K562 (cell line): Measurements from ENCODE around the gene RABIF. TPM values are rescaled to one million over a fixed set of nuclear protein-coding genes. Genes with fewer than 3 reads are reported as not detected.

ENCODE experiments used
- ARID2 ChIP-seq: fragments of 450-650 bp; IDR thresholded peaks from 2 replicates; pipeline ENCODE4 v1.6.1; 2017; ENCODE audit warnings: antibody characterized with exemption, mild to moderate bottlenecking
- ATF3 ChIP-seq, 2 experiments: fragments of 450-650 bp in 1 of 2; sonication (generic) in 1 of 2; formaldehyde crosslinking in 1 of 2; IDR thresholded peaks in 1 of 2; conservative IDR thresholded peaks in 1 of 2; 2 replicates each; pipeline versions ENCODE4 v1.6.1 to v1.8.1; 2016 to 2023; ENCODE audit warnings: mild to moderate bottlenecking in 2 of 2, moderate library complexity in 2 of 2, inconsistent platforms in 1 of 2, missing genetic modification reagents in 1 of 2
- CREB1 ChIP-seq, 2 experiments: sonication (generic) in 1 of 2; formaldehyde crosslinking in 1 of 2; IDR thresholded peaks; 2 replicates each; pipeline versions ENCODE4 v1.6.1 to v1.8.0; 2012 to 2022; ENCODE audit warnings: inconsistent platforms in 1 of 2, mild to moderate bottlenecking in 1 of 2, missing genetic modification reagents in 1 of 2, moderate library complexity in 1 of 2
- EP400 ChIP-seq: fragments of 450-650 bp; IDR thresholded peaks from 2 replicates; pipeline ENCODE4 v1.6.1; 2017; ENCODE audit warnings: antibody characterized with exemption, mild to moderate bottlenecking, moderate library complexity
- HBP1 ChIP-seq: fragments of 450-650 bp; formaldehyde crosslinking; IDR thresholded peaks from 2 replicates; pipeline ENCODE4 v1.4.0; 2022; ENCODE audit warnings: missing genetic modification characterization
- HDAC2 ChIP-seq: fragments of 450-650 bp; IDR thresholded peaks from 2 replicates; pipeline ENCODE4 v1.6.1; 2016; ENCODE audit warnings: mild to moderate bottlenecking
- PKNOX1 ChIP-seq: fragments of 450-650 bp; IDR thresholded peaks from 2 replicates; pipeline ENCODE4 v1.6.1; 2016
- SMARCE1 ChIP-seq: fragments of 450-650 bp; IDR thresholded peaks from 2 replicates; pipeline ENCODE4 v1.7.1; 2016; ENCODE audit warnings: mild to moderate bottlenecking
- SUPT5H ChIP-seq: fragments of 450-650 bp; IDR thresholded peaks from 2 replicates; pipeline ENCODE4 v1.6.1; 2016
- polyA plus RNA-seq, 8 experiments: library from polyadenylated mRNA; depleted of rRNA in 4 of 8; stranded (reverse) in 5 of 8; unstranded in 3 of 8; fragments of >200 nt; fragmentation: Nextera tagmentation in 2 of 8; fragmentation: Illumina TruSeq in 1 of 8; extraction: Ambion mirVana in 2 of 8; extraction: Trizol in 1 of 8; gene quantifications; 2 replicates each; pipeline versions ENCODE4 v1.2.1 to v1.2.3, GENCODE V29; 2011 to 2014; ENCODE audit warnings: inconsistent platforms in 1 of 8, missing spikeins in 1 of 8
- total RNA-seq, 7 experiments: library from RNA; depleted of rRNA in 6 of 7; stranded (reverse); fragments of >200 nt in 6 of 7; fragmentation: Illumina TruSeq in 2 of 7; extraction: Trizol in 2 of 7; gene quantifications; 2 replicates each; pipeline versions ENCODE4 v1.2.1 to v1.2.3, GENCODE V29; 2011 to 2021; ENCODE audit warnings: low replicate concordance in 1 of 7
- TF ChIP-seq, protein P1 (sequence below), 2 experiments: fragments of 450-650 bp in 1 of 2; sonication (generic) in 1 of 2; formaldehyde crosslinking in 1 of 2; IDR thresholded peaks; 2 replicates each; pipeline versions ENCODE4 v1.7.1 to v1.9.0; 2016 to 2022; ENCODE audit warnings: inconsistent platforms in 1 of 2, mild to moderate bottlenecking in 1 of 2, missing genetic modification reagents in 1 of 2
- TF ChIP-seq, protein P2 (sequence below): sonication (generic); formaldehyde crosslinking; IDR thresholded peaks from 2 replicates; pipeline ENCODE4 v1.5.0; 2020; ENCODE audit warnings: missing genetic modification reagents

RABIF gene
- total and polyA plus RNA-seq, 9 of the 15 experiments (the other 6 are each of a cell fraction or from before 2014, with no cell fraction given), result 7.4 to 20.1 (median 11.0) TPM

- TF ChIP-seq, protein P1, sequence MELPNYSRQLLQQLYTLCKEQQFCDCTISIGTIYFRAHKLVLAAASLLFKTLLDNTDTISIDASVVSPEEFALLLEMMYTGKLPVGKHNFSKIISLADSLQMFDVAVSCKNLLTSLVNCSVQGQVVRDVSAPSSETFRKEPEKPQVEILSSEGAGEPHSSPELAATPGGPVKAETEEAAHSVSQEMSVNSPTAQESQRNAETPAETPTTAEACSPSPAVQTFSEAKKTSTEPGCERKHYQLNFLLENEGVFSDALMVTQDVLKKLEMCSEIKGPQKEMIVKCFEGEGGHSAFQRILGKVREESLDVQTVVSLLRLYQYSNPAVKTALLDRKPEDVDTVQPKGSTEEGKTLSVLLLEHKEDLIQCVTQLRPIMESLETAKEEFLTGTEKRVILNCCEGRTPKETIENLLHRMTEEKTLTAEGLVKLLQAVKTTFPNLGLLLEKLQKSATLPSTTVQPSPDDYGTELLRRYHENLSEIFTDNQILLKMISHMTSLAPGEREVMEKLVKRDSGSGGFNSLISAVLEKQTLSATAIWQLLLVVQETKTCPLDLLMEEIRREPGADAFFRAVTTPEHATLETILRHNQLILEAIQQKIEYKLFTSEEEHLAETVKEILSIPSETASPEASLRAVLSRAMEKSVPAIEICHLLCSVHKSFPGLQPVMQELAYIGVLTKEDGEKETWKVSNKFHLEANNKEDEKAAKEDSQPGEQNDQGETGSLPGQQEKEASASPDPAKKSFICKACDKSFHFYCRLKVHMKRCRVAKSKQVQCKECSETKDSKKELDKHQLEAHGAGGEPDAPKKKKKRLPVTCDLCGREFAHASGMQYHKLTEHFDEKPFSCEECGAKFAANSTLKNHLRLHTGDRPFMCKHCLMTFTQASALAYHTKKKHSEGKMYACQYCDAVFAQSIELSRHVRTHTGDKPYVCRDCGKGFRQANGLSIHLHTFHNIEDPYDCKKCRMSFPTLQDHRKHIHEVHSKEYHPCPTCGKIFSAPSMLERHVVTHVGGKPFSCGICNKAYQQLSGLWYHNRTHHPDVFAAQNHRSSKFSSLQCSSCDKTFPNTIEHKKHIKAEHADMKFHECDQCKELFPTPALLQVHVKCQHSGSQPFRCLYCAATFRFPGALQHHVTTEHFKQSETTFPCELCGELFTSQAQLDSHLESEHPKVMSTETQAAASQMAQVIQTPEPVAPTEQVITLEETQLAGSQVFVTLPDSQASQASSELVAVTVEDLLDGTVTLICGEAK (IDR thresholded peaks at IDR 0.05), result 0 out of 2 replicates have a peak, but pooled peaks have one; percentile 33
- TF ChIP-seq, protein P1 (CRISPR knock-in tag; IDR thresholded peaks at IDR 0.05), result no peak
- TF ChIP-seq HBP1 (CRISPR knock-in tag) (no peak), SMARCE1 (peak; percentile 39; the same call in 1 of the 2 replicates), CREB1 (IDR thresholded peaks at IDR 0.05) (0 out of 2 replicates have a peak, but pooled peaks have one; percentile 2), CREB1 (CRISPR knock-in tag; IDR thresholded peaks at IDR 0.05) (no peak), ATF3 (IDR thresholded peaks at IDR 0.05) (0 out of 2 replicates have a peak, but pooled peaks have one; percentile 9), ATF3 (CRISPR knock-in tag; conservative IDR thresholded peaks at IDR 0.05) (no peak; the same call in 1 of the 2 replicates), ARID2 (0 out of 2 replicates have a peak, but pooled peaks have one; percentile 16), PKNOX1 (peak; percentile 31; the same call in 1 of the 2 replicates), SUPT5H (no peak), EP400 (0 out of 2 replicates have a peak, but pooled peaks have one; percentile 40), HDAC2 (no peak)
- TF ChIP-seq, protein P2, sequence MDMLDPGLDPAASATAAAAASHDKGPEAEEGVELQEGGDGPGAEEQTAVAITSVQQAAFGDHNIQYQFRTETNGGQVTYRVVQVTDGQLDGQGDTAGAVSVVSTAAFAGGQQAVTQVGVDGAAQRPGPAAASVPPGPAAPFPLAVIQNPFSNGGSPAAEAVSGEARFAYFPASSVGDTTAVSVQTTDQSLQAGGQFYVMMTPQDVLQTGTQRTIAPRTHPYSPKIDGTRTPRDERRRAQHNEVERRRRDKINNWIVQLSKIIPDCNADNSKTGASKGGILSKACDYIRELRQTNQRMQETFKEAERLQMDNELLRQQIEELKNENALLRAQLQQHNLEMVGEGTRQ, result no peak
These were observed 773 bp downstream of the RABIF start (continued) for GRCh38 chr1:202888221-202888530.
